ENCODE results near the gene APC2. TPM values are rescaled to one million over a fixed set of nuclear protein-coding genes. Genes with fewer than 3 reads are reported as not detected.

The APC2 gene
- total and polyA plus RNA-seq, 2 donors (not counting 1 experiment from before 2014, with no cell fraction given): 0.12 to 0.16 TPM

- POLR2A ChIA-PET: interaction anchor here (1.2 kb wide), 1 partner anchor 138 kb away, joined by 4 read pairs; the partner anchor contains the start of gene CIRBP
- Histone ChIP-seq H3K36me3 (replicated peaks in 1 of 2; ENCODE audit: control extremely low read depth in 1 of 2, control insufficient read depth in 1 of 2, extremely low read depth in 1 of 2, insufficient read depth in 2 of 2, low read length in 1 of 2) (peaks cover 0 to 1% of the 10 kb centered on the region in 2 experiments), H3K27me3 (replicated peaks in 1 of 4; ENCODE audit: control extremely low read depth in 1 of 4, control insufficient read depth in 3 of 4, insufficient read depth in 4 of 4, low read length in 3 of 4) (peaks cover 0 to 15% (median 3%) of the 10 kb centered on the region in 4 experiments), H3K27ac (ENCODE audit: low read length in 2 of 2) (peak within 1 kb of the TSS; percentile 78 to 95), H4K20me1 (ENCODE audit: control insufficient read depth, insufficient read depth, low read length, poor library complexity, severe bottlenecking) (peaks cover 50% of the 10 kb centered on the region), H3K9me3 (ENCODE audit: control extremely low read depth in 1 of 3, control insufficient read depth in 2 of 3, insufficient read depth in 1 of 3, low read length in 2 of 3) (peaks cover 0 to 2% (median 0%) of the 10 kb centered on the region in 3 donors), H3K79me2 (ENCODE audit: control insufficient read depth, insufficient read depth, low read length) (peaks cover 50% of the 10 kb centered on the region), H3K4me3 (ENCODE audit: control extremely low read depth in 1 of 5, extremely low read depth in 1 of 5, insufficient read depth in 1 of 5, low read depth in 2 of 5, low read length in 4 of 5) (peak within 1 kb of the TSS; percentile 48 to 99 (median 92)), H2AFZ (ENCODE audit: insufficient read depth, low read depth, low read length, poor library complexity, severe bottlenecking) (peak within 1 kb of the TSS; percentile 47), H3K4me1 (ENCODE audit: control insufficient read depth in 2 of 2, insufficient read depth in 2 of 2, low read length in 2 of 2) (peaks cover 25 to 44% of the 10 kb centered on the region in 2 donors), H3K9ac (ENCODE audit: low read length) (peak within 1 kb of the TSS; percentile 88), H3K4me2 (replicated peaks; ENCODE audit: low read depth, low read length, poor library complexity, severe bottlenecking) (peak within 1 kb of the TSS; percentile 92)
- ATAC-seq (ENCODE audit: low read depth): no peak
- TF ChIP-seq CTCF (IDR thresholded peaks at IDR 0.05): no peak
- peak within 1 kb of the TSS; percentile 92 for H3K27ac Mint-ChIP-seq
- intact Hi-C loops (cut with micrococcal nuclease): loop anchor here (1.0 to 5.0 kb wide), 6 partner anchors 24 to 835 kb away; partner anchors contain the start of genes BSG, C19orf25, NDUFS7 and RPS15
- no peak for DNase-seq
- peaks cover 2% of the 10 kb centered on the region for H3K27me3 Mint-ChIP-seq
- CTCF ChIA-PET: interaction anchor here (0.9 kb wide), 1 partner anchor 25 kb away, joined by 3 read pairs; no protein-coding TSS in a partner anchor
- peak within 1 kb of the TSS; percentile 92 for H3K4me3 Mint-ChIP-seq
- no peaks in the 10 kb centered on the region for H3K9me3 Mint-ChIP-seq (ENCODE audit: insufficient read depth)
- H3K4me1 Mint-ChIP-seq: peaks cover 46% of the 10 kb centered on the region
- under 1% methylated on average over 107 of the region's 121 CpGs for WGBS (ENCODE audit: insufficient coverage)
These were observed 42.2 kb upstream of the APC2 start, which contains the start of gene DAZAP1 for GRCh38 chr19:1407528-1408299. Gene DAZAP1, plus strand, starts transcription at chr19:1407586. Its CDS starts 188 bp downstream, at chr19:1407774.
